Measurements from ENCODE around the gene HNRNPC. TPM values are rescaled to one million over a fixed set of nuclear protein-coding genes. Genes with fewer than 3 reads are reported as not detected.

Gene HNRNPC
- total and polyA plus RNA-seq, 2 donors (not counting 1 experiment from before 2014, with no cell fraction given): 543 to 885 TPM

DNA sequence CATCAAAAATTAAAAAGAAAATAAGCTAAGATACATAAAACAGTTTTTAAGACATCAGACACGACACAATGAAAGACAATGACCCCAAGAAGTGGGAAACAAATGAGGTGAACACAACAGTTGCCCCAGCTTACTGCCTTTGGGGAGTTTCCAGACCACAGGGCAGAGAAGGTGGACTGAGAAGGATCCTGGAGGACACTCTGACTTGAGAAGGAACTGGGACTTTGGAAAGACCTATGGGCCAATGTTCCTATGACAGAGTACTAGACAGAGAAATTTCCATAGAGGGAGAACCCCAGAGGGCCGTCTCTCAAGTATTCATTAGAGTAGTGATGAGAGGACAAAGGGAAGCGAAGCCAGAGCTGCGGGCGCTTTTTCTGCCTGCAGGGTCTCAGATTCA, 107.2 kb downstream of the HNRNPC start:
- Histone ChIP-seq H3K4me1 (ENCODE audit: control insufficient read depth, extremely low read depth, insufficient read depth, low read length) (no peaks in the 10 kb centered on the region), H3K4me3 (replicated peaks in 1 of 4; ENCODE audit: control extremely low read depth in 1 of 4, insufficient read depth in 1 of 4, low read depth in 3 of 4, low read length in 4 of 4) (no peak overlapping the region), H2AFZ (ENCODE audit: low read length) (no peak overlapping the region), H3K79me2 (ENCODE audit: control insufficient read depth, insufficient read depth, low read length) (no peaks in the 10 kb centered on the region), H4K20me1 (ENCODE audit: control insufficient read depth, extremely low read depth, insufficient read depth, low read length) (no peaks in the 10 kb centered on the region), H3K27me3 (ENCODE audit: control insufficient read depth, insufficient read depth, low read length) (peaks cover 15% of the 10 kb centered on the region), H3K36me3 (ENCODE audit: control insufficient read depth, insufficient read depth, low read length) (no peaks in the 10 kb centered on the region), H3K27ac (ENCODE audit: insufficient read depth, low read length) (no peak overlapping the region), H3K9me3 (ENCODE audit: control insufficient read depth, insufficient read depth, low read depth, low read length) (no peaks in the 10 kb centered on the region), H3K4me2 (ENCODE audit: extremely low read depth, insufficient read depth, low read length) (no peak overlapping the region), H3K9ac (ENCODE audit: insufficient read depth, low read length) (no peak overlapping the region)
- DNase-seq (ENCODE audit: low read depth in 2 of 2): no peak
- TF ChIP-seq, protein P1, sequence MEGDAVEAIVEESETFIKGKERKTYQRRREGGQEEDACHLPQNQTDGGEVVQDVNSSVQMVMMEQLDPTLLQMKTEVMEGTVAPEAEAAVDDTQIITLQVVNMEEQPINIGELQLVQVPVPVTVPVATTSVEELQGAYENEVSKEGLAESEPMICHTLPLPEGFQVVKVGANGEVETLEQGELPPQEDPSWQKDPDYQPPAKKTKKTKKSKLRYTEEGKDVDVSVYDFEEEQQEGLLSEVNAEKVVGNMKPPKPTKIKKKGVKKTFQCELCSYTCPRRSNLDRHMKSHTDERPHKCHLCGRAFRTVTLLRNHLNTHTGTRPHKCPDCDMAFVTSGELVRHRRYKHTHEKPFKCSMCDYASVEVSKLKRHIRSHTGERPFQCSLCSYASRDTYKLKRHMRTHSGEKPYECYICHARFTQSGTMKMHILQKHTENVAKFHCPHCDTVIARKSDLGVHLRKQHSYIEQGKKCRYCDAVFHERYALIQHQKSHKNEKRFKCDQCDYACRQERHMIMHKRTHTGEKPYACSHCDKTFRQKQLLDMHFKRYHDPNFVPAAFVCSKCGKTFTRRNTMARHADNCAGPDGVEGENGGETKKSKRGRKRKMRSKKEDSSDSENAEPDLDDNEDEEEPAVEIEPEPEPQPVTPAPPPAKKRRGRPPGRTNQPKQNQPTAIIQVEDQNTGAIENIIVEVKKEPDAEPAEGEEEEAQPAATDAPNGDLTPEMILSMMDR (conservative IDR thresholded peaks at IDR 0.05 in 1 of 2, IDR thresholded peaks at IDR 0.05 in 1 of 2; ENCODE audit: low read depth in 1 of 2, low read length in 2 of 2): no peak
- TF ChIP-seq EZH2 (IDR thresholded peaks at IDR 0.05; ENCODE audit: low read length, missing control alignments): no peak

DNA sequence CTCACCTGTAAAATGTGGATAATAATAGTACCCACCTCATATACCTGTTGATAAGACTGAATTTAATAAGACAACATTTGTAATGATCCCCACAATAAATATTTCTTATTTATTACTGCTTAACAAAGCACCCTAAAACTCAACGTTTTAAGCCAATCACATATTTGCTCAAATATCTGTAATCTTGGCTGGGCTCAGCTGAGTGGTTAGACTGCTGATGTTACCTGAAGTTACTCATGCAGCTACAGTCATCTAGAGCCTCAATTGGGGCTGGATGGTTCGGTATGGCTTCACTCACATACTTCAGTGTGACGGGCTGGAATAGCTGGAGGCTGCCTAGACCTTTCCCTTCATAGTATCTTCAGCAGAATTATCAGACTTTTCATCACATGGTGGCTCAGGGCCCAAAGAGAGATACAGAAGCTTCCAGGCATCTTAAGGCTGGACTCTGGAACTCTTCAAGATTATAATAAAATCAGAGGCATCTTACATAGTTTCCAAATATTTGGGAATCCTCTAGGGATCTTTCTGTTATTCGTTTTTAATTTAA, 109.1 kb downstream of the HNRNPC start:
- Histone ChIP-seq H3K4me3 (replicated peaks in 1 of 4; ENCODE audit: control extremely low read depth in 1 of 4, insufficient read depth in 1 of 4, low read depth in 3 of 4, low read length in 4 of 4) (no peak overlapping the region), H3K4me2 (ENCODE audit: extremely low read depth, insufficient read depth, low read length) (no peak overlapping the region), H4K20me1 (ENCODE audit: control insufficient read depth, extremely low read depth, insufficient read depth, low read length) (no peaks in the 10 kb centered on the region), H2AFZ (ENCODE audit: low read length) (no peak overlapping the region), H3K27ac (ENCODE audit: insufficient read depth, low read length) (no peak overlapping the region), H3K27me3 (ENCODE audit: control insufficient read depth, insufficient read depth, low read length) (peaks cover 21% of the 10 kb centered on the region), H3K79me2 (ENCODE audit: control insufficient read depth, insufficient read depth, low read length) (no peaks in the 10 kb centered on the region), H3K9me3 (ENCODE audit: control insufficient read depth, insufficient read depth, low read depth, low read length) (no peaks in the 10 kb centered on the region), H3K36me3 (ENCODE audit: control insufficient read depth, insufficient read depth, low read length) (no peaks in the 10 kb centered on the region), H3K4me1 (ENCODE audit: control insufficient read depth, extremely low read depth, insufficient read depth, low read length) (no peaks in the 10 kb centered on the region), H3K9ac (ENCODE audit: insufficient read depth, low read length) (no peak overlapping the region)
- no peak for DNase-seq (ENCODE audit: low read depth in 2 of 2)
- no peak for TF ChIP-seq EZH2 (IDR thresholded peaks at IDR 0.05; ENCODE audit: low read length, missing control alignments)
- TF ChIP-seq, protein P1 (conservative IDR thresholded peaks at IDR 0.05 in 1 of 2, IDR thresholded peaks at IDR 0.05 in 1 of 2; ENCODE audit: low read depth in 1 of 2, low read length in 2 of 2): no peak

Other genes starting within 250 kb of the HNRNPC start
- 0.50 and 1.8 TPM in 2 replicates for gene NDRG2, start 244.4 kb downstream of the HNRNPC start, total RNA-seq
- gene NDRG2, start 244.4 kb downstream of the HNRNPC start, polyA plus RNA-seq: 0.32 and 0.34 TPM in 2 replicates
- gene TPPP2, start 239.2 kb downstream of the HNRNPC start, total RNA-seq: not detected in 2 replicates
- not detected in 2 replicates for gene TPPP2, start 239.2 kb downstream of the HNRNPC start, polyA plus RNA-seq
- gene RNASE13, start 234.6 kb downstream of the HNRNPC start, total RNA-seq: not detected in 2 replicates
- not detected in 2 replicates for gene RNASE13, start 234.6 kb downstream of the HNRNPC start, polyA plus RNA-seq
- gene RNASE7, start 227.1 kb downstream of the HNRNPC start, total RNA-seq: not detected in 2 replicates
- not detected in 2 replicates for gene RNASE7, start 227.1 kb downstream of the HNRNPC start, polyA plus RNA-seq
- gene RNASE8, start 211.6 kb downstream of the HNRNPC start, total RNA-seq: not detected in 2 replicates
- gene RNASE8, start 211.6 kb downstream of the HNRNPC start, polyA plus RNA-seq: not detected in 2 replicates
- 23.6 and 24.7 TPM in 2 replicates for gene ARHGEF40, start 199.1 kb downstream of the HNRNPC start, total RNA-seq
- gene ARHGEF40, start 199.1 kb downstream of the HNRNPC start, polyA plus RNA-seq: 18.2 and 34.6 TPM in 2 replicates
- gene ZNF219, start 170.8 kb downstream of the HNRNPC start, total RNA-seq: 3.9 and 4.6 TPM in 2 replicates
- gene ZNF219, start 170.8 kb downstream of the HNRNPC start, polyA plus RNA-seq: 2.2 and 2.4 TPM in 2 replicates
- not detected in 2 replicates for gene TMEM253, start 168.4 kb downstream of the HNRNPC start, total RNA-seq
- gene TMEM253, start 168.4 kb downstream of the HNRNPC start, polyA plus RNA-seq: 0.05 and 0.11 TPM in 2 replicates
- gene OR5AU1, start 113.4 kb downstream of the HNRNPC start, total RNA-seq: not detected in 2 replicates
- not detected in 2 replicates for gene OR5AU1, start 113.4 kb downstream of the HNRNPC start, polyA plus RNA-seq
- under 0.01 TPM in 1 of 2 replicates, not detected in the other for gene RPGRIP1, start 10.6 kb upstream of the HNRNPC start, total RNA-seq
- 0.32 TPM in 1 of 2 replicates, not detected in the other for gene RPGRIP1, start 10.6 kb upstream of the HNRNPC start, polyA plus RNA-seq
- 66.1 and 69.6 TPM in 2 replicates for gene SUPT16H, start 114.6 kb upstream of the HNRNPC start, total RNA-seq
- 58.7 and 83.2 TPM in 2 replicates for gene SUPT16H, start 114.6 kb upstream of the HNRNPC start, polyA plus RNA-seq
- 46.5 and 56.3 TPM in 2 replicates for gene CHD8, start 186.7 kb upstream of the HNRNPC start, total RNA-seq
- gene CHD8, start 186.7 kb upstream of the HNRNPC start, polyA plus RNA-seq: 11.1 and 19.3 TPM in 2 replicates
- 22.3 and 31.7 TPM in 2 replicates for gene RAB2B, start 207.5 kb upstream of the HNRNPC start, total RNA-seq
- 17.6 and 27.8 TPM in 2 replicates for gene RAB2B, start 207.5 kb upstream of the HNRNPC start, polyA plus RNA-seq
- gene TOX4, start 207.8 kb upstream of the HNRNPC start, total RNA-seq: 19.8 and 30.6 TPM in 2 replicates
- gene TOX4, start 207.8 kb upstream of the HNRNPC start, polyA plus RNA-seq: 86.1 and 92.5 TPM in 2 replicates
- gene METTL3, start 241.9 kb upstream of the HNRNPC start, total RNA-seq: 54.4 and 59.9 TPM in 2 replicates
- gene METTL3, start 241.9 kb upstream of the HNRNPC start, polyA plus RNA-seq: 39.2 and 44.0 TPM in 2 replicates

Measured in fibroblast of lung (primary cell).